DND-41 (cell line): ENCODE results near the gene PLEKHG3.

Experiments
- ATAC-seq: fragments of 200-7000 bp; cut with Tn5 transposase; 3 replicates; pipeline ENCODE4 v1.9.1; 2021; ENCODE audit warnings: low read depth; ENCODE audit not compliant: insufficient read depth
- DNase-seq: peaks from one replicate; pipeline ENCODE4 v3.0.0-alpha.2; 2020
- H2AFZ ChIP-seq: 2 replicates; pipeline ENCODE4 v1.6.0; 2012; ENCODE audit warnings: low read depth, low read length
- H3K27ac ChIP-seq: 2 replicates; pipeline ENCODE4 v1.5.1; 2012; ENCODE audit warnings: low read length, inconsistent platforms
- H3K27me3 ChIP-seq: fragments of 200-600 bp; sonication (generic); 2 replicates; pipeline ENCODE4 v1.6.0; 2012; ENCODE audit warnings: low read length, mild to moderate bottlenecking, inconsistent platforms; ENCODE audit not compliant: insufficient read depth, poor library complexity
- H3K36me3 ChIP-seq: 2 replicates; pipeline ENCODE4 v1.5.1; 2012; ENCODE audit warnings: low read length, inconsistent platforms; ENCODE audit not compliant: insufficient read depth
- H3K4me1 ChIP-seq: 2 replicates; pipeline ENCODE4 v1.5.1; 2012; ENCODE audit warnings: mild to moderate bottlenecking, low read length; ENCODE audit not compliant: insufficient read depth
- H3K4me2 ChIP-seq: 2 replicates; pipeline ENCODE4 v1.6.0; 2012; ENCODE audit warnings: mild to moderate bottlenecking, moderate library complexity, low read length, inconsistent platforms; ENCODE audit not compliant: insufficient read depth
- H3K4me3 ChIP-seq, 2 experiments: fragments of 200-600 bp in 1 of 2; shearing (Covaris generic) in 1 of 2; 2 replicates each; pipeline ENCODE4 v1.5.1; 2012 to 2016; ENCODE audit warnings: inconsistent platforms in 2 of 2, low read length in 2 of 2, mild to moderate bottlenecking in 2 of 2, low read depth in 1 of 2, moderate library complexity in 1 of 2
- H3K79me2 ChIP-seq: 2 replicates; pipeline ENCODE4 v1.6.0; 2012; ENCODE audit warnings: low read length, inconsistent platforms; ENCODE audit not compliant: insufficient read depth
- H3K9ac ChIP-seq: 2 replicates; pipeline ENCODE4 v1.6.0; 2012; ENCODE audit warnings: low read depth, mild to moderate bottlenecking, inconsistent platforms, low read length, moderate library complexity
- H3K9me3 ChIP-seq: 2 replicates; pipeline ENCODE4 v1.5.1; 2012; ENCODE audit warnings: low read length, moderate library complexity, mild to moderate bottlenecking, inconsistent platforms; ENCODE audit not compliant: insufficient read depth, severe bottlenecking
- H4K20me1 ChIP-seq: 2 replicates; pipeline ENCODE4 v1.6.0; 2012; ENCODE audit warnings: low read length; ENCODE audit not compliant: insufficient read depth
- EZH2 ChIP-seq: IDR thresholded peaks from 3 replicates; pipeline ENCODE4 v1.6.1; 2012; ENCODE audit warnings: borderline replicate concordance, low read depth, mild to moderate bottlenecking, moderate library complexity, low read length, inconsistent platforms; ENCODE audit not compliant: severe bottlenecking
- TF ChIP-seq, protein P1 (sequence below): IDR thresholded peaks from 2 replicates; pipeline ENCODE4 v1.5.1; 2012; ENCODE audit warnings: borderline replicate concordance, low read length, moderate library complexity, mild to moderate bottlenecking; ENCODE audit not compliant: poor library complexity, severe bottlenecking; ENCODE audit errors: extremely low read depth

Gene PLEKHG3

DNA sequence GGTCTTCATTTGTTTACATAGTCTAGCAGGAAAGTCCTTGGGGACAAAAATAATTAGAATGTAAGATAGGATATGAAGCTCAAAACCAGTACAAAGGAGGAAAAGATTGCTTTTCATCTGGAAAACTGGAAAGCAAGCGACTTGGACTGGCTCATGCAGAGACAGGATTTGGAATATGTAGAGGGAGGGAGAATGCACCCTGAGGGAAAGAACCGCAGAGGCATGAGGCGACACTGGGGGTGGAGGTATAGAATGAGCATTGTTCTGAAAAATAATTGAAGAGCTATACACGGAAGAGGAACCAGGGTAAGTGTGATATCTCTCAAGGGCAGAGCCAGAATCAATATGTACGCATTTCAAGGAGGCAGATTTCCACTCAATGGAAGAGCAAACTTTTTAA, 85.5 kb downstream of the PLEKHG3 start:
- no peak overlapping the region for H3K4me2 ChIP-seq
- no peak overlapping the region for H3K9ac ChIP-seq
- no peaks in the 10 kb centered on the region for H3K9me3 ChIP-seq
- ATAC-seq (no peak), DNase-seq (no peak)
- no peaks in the 10 kb centered on the region for H3K4me1 ChIP-seq
- no peaks in the 10 kb centered on the region for H3K36me3 ChIP-seq
- no peak overlapping the region for H3K4me3 ChIP-seq
- H4K20me1 ChIP-seq, result 0 out of 2 replicates have a peak, but pooled peaks cover 4% of the 10 kb centered on the region
- peaks cover 8% of the 10 kb centered on the region for H3K27me3 ChIP-seq
- H3K27ac ChIP-seq, result no peak overlapping the region
- H3K79me2 ChIP-seq, result no peaks in the 10 kb centered on the region
- TF ChIP-seq, protein P1, sequence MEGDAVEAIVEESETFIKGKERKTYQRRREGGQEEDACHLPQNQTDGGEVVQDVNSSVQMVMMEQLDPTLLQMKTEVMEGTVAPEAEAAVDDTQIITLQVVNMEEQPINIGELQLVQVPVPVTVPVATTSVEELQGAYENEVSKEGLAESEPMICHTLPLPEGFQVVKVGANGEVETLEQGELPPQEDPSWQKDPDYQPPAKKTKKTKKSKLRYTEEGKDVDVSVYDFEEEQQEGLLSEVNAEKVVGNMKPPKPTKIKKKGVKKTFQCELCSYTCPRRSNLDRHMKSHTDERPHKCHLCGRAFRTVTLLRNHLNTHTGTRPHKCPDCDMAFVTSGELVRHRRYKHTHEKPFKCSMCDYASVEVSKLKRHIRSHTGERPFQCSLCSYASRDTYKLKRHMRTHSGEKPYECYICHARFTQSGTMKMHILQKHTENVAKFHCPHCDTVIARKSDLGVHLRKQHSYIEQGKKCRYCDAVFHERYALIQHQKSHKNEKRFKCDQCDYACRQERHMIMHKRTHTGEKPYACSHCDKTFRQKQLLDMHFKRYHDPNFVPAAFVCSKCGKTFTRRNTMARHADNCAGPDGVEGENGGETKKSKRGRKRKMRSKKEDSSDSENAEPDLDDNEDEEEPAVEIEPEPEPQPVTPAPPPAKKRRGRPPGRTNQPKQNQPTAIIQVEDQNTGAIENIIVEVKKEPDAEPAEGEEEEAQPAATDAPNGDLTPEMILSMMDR, result no peak
- H2AFZ ChIP-seq, result no peak overlapping the region

DNA sequence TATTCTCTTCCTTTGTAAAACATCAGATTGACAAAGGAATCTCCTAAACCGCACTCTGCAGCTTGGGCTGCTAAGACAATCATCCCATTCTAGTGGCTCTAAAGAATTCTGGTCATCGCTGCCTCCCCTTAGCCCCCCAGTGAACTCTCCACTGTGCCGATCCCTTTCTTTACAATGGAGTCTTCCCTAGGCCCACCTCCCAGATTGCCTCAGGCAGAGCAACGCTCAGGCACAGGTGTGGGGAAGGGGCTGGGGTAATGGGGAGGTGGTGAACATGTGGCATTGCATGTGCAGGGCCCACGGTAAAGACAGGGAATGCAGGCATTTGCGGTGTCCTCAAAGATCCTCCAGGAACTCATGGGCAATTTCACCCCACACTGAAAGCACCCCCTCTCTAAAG, 86.3 kb downstream of the PLEKHG3 start:
- Histone ChIP-seq H3K4me2 (no peak overlapping the region), H2AFZ (no peak overlapping the region), H3K27ac (no peak overlapping the region), H3K9ac (no peak overlapping the region), H3K4me1 (no peaks in the 10 kb centered on the region), H3K79me2 (no peaks in the 10 kb centered on the region), H3K27me3 (peaks cover 8% of the 10 kb centered on the region), H3K4me3 (no peak overlapping the region), H3K36me3 (no peaks in the 10 kb centered on the region), H4K20me1 (0 out of 2 replicates have a peak, but pooled peaks cover 4% of the 10 kb centered on the region), H3K9me3 (no peaks in the 10 kb centered on the region)
- no peak for DNase-seq
- TF ChIP-seq EZH2, result no peak
- TF ChIP-seq, protein P1, result no peak
- ATAC-seq, result no peak

DNA sequence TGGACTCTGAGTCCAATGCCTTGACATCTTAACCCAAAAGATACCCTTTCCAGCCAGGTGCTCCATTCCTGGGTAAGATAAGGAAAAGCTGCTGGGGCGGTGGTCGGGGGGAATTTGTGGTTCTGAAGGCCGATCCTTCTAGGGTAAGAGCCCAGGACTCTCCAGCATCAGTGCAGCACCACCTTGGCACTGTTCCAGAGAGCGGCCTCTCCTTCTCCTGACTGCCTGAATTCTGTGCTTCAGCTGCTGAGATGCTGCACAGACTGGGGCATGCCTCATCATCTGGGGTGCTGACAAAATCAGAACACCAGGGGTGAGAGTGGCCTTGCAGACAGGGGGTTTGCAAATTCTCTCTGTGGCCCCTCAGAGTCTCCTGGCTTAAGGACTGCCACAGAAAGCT, 88.0 kb downstream of the PLEKHG3 start:
- ATAC-seq, result no peak
- no peak overlapping the region for H3K4me3 ChIP-seq
- no peak overlapping the region for H3K27ac ChIP-seq
- no peak overlapping the region for H2AFZ ChIP-seq
- H3K79me2 ChIP-seq, result no peaks in the 10 kb centered on the region
- no peak overlapping the region for H3K4me2 ChIP-seq
- peaks cover 8% of the 10 kb centered on the region for H3K27me3 ChIP-seq
- no peaks in the 10 kb centered on the region for H4K20me1 ChIP-seq
- no peaks in the 10 kb centered on the region for H3K4me1 ChIP-seq
- TF ChIP-seq, protein P1, result no peak
- TF ChIP-seq EZH2, result no peak
- H3K9ac ChIP-seq, result no peak overlapping the region
- no peaks in the 10 kb centered on the region for H3K36me3 ChIP-seq
- DNase-seq, result no peak
- H3K9me3 ChIP-seq, result no peaks in the 10 kb centered on the region
